ENCODE results near the gene ATP2B2.
A peak's percentile ranks its signal among the peaks of the same experiment; 100 is the strongest.

Gene ATP2B2

DNA sequence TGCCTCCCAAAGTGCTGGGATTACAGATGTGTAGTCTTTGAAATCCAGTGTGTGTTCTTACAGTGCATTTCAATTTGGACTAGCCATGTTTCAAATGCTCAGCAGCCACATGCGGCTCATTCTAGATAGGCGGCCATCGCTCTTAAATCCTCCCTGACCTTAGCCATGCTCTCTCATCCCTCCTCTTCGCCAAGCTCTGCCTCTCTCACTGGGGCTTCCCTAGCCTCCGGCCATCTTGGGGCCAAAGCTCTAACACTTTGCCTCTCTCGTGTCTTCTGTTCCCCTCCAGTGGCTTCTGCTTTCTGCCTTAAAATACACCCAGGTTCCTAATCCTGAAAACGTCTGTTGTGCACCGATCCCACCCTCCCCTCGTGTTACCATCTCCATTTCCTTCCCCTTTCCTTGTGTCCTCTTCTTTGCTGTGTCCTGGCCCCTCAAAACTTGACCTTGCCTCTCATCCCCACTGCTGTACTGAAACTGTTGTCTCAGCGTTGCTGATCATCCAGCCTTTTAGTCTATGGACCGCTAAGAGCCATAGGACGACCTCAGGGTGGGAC lies 211.3 kb downstream of the ATP2B2 start:
- no peak for DNase-seq (ENCODE audit: low spot score)

DNA sequence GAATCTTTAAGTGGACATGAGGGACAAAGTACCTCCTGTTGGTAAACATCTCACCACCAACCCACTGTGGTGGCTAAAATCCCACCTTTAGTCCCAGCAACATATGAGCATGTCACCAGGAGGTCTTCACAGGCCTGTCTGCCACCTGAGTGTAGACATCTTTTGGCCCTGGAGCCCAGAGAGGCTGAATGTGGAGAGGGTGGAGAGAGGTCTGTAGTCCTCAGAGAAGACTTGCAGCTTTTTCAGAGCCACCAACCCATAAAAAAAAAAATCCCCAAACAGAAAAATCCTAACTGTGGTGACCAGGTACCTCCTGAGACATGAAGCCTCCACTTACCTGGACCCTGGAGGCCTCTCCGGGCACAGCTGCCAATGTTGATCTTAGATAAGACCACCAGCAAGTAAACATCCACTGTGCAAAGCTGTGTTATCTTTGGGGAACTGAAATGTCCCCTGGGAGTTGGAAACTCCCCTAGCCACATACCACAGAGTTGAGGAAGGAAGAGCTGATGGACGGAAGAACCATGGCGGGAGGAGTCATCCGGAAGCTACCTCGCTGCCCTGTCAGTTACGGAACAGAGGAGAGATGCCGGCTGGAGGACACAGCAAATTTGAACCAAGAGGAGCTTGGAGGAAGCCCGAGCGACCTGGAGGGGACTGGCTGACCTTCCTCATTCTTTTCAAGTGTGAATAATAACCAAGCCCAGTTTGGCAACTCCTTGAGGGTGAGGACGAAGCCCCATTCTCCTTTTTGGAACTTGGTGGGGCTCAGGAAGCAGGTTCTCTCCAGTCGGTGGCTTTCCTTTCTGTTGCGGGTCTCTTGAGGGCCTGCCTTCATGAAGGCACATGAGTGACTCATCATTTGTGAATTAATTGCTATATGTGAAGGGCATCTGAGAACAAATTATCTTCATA lies 212.6 kb downstream of the ATP2B2 start, which contains the start of gene GHRL:
TSS of gene GHRL (minus strand) at position 443 of the 915 bp plus-strand sequence. CDS start 2,767 bp downstream, outside the sequence.
- peak; percentile 52 for DNase-seq (ENCODE audit: low spot score)

DNA sequence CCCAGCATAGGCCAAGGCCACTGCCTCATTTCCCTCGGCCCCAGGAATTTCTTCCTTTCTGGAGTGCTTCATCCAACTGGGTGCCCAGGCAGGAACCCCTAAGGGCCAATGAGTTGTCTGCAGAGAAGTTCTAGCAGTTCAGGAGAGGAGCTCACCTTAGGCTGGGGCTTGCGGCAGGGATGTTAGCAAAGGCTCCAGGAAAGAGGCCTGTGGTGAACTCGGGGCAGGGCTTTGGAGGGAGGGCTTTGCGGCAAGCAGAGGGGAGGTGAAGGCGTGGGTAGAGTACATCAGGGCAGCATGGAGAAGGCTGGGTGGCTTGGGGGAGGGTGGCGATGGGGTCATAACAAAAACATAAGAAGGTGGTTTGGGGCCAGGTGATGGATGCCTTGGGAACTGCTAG lies 213.7 kb downstream of the ATP2B2 start:
- no peak for DNase-seq (ENCODE audit: low spot score)

DNA sequence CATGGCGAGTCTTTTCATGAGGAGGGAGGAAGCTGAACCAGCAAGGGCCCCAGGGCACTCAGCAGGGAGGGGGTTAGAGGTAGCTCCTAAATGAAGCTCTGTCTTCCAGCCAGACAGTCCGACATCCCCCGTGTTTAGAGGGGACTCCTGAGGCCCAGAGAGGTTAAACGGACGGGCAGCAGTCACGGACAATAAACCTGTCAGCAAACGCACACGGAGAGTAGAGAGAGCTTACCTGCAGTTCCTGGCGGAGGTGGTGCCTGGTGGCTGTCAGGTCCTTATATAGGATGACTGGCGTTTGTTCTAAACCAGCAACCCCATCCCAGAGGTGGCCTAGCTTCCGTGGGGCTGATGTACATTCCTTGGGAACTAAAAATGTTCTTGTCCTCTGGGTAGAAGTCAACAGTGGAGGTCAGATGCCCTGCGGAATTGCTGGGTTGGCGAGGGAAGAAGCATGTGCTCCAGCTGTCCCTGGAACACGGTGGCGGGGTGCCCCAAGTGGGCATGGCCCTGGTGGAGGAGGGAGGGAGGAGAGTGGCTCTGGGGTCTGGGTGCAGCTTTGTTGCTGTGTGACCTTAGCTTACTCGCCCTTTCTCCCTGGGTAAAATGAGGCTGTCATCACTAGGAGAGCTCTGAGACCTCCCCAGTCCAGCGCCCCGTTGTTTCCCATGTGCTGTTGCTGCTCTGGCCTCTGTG lies 214.8 kb downstream of the ATP2B2 start:
- no peak for DNase-seq (ENCODE audit: low spot score)

DNA sequence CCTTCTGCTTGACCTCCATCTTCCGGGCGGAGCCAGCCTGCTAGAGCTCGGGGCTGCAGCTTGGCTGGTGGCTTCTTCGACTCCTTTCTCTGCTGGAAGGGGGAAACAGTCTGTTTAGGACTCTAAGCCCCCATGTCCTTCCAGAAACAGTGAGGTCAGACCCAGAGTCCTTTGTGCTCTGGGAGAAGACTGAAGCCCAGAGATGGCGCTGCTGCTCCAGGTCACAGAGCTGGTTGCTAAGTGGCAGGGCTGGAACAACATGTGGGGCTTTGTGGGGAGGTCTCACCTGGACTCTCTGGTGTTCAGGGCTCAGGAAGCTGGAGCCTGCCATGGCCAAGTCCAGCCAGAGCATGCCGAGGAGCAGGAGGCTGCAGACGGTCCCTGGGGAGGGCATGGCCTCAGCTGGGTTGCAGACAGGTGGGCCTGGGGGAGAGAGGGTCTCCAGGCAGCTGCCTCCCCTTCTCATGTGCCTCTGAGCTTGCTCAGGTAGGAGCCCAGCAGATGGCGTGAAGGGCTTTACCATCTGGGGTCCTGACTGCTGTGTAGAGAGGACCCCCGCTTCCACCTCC lies 215.5 kb downstream of the ATP2B2 start:
- no peak for DNase-seq (ENCODE audit: low spot score)

DNA sequence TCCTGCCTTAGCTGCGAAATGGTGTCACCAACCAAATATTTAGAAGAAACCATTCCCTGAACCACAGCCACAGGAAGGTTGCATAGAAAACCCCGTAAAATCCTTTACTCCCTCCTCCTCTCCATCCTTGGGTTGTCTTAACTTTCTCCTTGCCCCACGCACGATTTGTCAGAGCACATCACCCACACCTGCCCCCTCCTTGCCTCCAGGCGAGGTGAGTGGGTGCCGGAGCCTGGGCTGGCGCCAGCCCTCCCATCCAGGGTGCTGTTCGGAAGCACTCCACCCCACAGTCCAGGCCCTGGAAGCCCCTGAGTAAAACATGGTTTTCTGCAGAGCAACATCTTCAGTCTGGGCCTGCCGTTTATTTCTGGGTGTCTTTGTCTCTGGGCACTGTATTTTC lies 216.3 kb downstream of the ATP2B2 start:
- DNase-seq (ENCODE audit: low spot score), result no peak

DNA sequence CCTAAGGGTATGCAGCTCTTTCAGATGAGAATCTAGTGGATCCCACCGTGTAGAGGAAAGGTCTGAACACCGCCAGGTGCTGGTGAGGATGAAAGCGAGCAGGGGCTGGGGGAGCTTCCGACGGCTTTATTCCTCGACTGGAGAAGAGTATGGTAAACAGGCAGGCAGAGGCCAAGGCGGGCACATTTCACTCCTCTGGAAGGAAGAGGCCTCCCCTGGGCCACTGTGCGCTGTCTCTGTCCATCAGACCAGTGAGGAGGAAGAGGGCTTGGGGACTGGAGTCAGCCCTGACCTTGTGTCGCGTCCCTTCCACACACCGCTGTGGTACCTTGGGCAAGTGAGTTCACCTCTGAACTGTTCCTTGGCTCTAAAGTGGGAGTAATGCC lies 216.8 kb downstream of the ATP2B2 start:
- no peak for DNase-seq (ENCODE audit: low spot score)

DNA sequence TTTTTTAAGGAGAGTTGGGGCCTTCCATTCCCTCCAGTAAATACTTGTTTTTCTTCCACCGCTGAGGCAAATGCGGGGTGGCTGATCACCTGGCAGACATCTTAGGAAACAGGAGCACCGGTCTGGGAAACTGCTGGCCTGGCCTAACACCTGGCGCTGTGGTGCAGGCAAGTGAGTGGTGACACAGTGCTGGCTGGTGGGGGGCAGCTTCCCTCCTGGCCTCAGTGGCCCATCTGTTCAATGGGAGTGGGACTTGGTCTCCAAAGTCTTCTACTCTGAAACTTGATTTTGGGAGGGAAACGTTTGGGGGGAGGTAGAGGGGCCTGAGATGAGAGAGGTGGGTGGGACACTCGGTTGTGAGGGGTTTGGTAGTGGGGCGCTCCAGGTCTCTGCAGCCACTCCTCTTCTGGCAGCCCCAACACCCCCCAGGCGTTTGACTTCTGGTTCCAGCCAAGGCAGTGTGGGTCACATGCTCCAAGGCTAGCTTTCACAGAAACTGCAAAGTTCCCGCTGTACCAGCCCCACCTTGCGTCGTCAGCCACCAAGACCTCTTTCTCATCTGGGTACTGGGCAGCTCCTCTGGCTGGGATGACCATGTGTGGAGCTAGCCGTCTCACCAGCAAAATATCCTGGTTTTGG lies 217.3 kb downstream of the ATP2B2 start:
- DNase-seq (ENCODE audit: low spot score), result no peak

DNA sequence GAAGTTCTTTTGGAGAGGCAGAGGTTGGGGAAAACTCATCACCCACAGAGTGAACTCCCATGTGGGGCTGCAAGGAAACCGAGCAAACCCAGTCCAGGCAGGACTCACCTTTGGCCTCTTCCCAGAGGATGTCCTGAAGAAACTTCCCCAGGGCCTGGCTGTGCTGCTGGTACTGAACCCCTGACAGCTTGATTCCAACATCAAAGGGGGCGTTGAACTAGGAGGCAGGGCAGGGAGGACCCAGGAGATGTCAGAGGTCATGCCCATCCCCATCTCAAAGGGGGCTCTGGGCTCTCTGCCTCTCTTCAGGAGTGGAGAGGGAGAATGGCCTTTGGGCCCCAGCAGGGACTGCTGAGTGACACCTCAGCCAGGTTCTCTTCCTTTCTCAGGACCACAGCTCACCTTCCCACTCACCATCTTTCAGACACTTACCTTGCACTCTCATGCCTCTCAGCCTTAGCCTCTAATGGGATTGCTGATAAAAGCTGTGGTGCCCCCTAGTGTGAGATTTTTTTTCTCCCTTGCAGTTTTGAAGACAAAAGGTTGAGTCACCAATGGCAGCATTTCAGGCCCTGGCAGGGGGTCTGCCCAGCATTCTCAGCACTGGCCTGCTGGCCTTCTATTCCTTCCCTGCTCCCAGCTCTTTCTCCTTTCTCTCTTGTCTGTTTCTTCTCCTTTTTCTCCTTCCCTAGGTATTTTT lies 218.6 kb downstream of the ATP2B2 start:
- DNase-seq (ENCODE audit: low spot score), result no peak

DNA sequence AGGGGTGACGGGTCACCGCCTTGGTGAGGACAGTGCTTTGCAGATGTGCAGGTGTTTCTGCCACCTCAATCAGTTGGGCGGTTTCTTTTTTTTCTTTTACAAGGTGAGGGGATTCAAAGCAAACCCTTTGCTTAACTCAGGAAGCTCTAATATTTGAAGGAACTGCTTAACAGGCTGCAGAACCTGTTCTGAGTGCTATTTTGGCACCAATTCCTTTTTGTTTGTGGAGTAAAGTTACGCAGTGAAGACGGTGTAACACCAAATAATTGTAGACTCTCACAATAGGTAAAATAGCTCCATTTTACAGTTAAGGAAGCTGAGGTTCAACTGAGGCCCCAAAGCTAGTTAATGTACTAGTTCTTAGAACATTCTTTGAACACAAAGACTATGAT lies 219.3 kb downstream of the ATP2B2 start:
- DNase-seq (ENCODE audit: low spot score), result no peak

DNA sequence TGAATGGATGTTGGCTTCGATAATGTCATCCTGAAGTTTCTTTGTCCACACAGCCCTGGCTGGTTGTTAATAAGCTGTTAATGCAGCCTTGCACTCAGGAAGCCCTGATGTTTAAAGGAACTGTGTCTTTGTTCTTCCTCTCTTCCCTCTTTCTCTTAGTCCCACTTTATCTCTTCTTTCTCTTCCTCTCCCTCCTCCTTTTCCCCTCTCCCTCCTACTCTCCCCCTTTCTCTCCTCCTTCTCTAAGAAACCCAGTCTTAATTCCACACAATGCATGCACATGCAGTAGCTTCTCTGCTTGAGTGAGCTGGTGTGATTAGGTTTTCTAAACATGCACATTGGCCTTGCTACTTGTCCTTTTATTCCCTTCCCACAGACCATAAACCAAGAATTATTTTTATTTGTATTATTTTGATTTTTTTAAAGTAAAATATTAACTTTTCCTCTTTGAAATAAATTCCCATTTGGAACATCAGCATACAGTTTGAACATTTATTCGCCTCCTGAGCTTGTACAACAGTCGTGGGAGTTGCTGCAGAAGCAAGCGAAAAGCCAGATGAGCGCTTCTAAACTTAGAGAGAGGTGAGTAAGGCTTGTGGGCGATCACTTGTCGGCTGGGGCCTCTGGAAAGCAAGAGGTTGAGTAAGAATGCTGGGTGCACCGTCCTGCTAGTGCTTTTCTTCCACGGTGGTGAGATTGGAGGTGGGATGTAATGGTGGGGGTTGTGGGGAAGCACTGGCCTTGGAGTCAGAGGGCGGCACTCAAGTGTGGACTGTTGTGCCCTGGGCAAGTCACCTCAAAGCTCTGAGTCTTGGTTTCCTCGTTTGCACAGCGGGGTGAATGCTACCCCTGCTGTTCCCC lies 219.9 kb downstream of the ATP2B2 start:
- DNase-seq (ENCODE audit: low spot score), result no peak

DNA sequence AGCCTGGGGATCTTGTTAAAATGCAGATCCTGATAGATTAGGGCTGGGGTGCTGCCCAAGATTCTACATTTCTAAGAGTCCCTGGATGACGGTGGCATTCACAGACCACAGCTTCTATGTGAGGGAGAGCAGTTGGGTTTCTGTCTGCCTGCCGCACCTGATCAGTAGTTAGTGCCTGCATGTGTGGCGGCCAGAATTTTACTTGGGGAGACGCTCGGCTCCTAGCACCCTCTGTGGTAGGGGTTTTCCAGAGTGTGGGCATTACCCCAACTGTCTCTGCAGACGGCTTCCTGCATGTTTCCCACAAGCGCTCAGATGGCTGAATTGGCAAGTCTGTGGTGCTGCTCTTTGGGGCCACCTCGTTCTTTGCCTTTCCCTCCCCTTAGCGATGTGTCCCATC lies 220.9 kb downstream of the ATP2B2 start:
- DNase-seq (ENCODE audit: low spot score), result no peak

DNA sequence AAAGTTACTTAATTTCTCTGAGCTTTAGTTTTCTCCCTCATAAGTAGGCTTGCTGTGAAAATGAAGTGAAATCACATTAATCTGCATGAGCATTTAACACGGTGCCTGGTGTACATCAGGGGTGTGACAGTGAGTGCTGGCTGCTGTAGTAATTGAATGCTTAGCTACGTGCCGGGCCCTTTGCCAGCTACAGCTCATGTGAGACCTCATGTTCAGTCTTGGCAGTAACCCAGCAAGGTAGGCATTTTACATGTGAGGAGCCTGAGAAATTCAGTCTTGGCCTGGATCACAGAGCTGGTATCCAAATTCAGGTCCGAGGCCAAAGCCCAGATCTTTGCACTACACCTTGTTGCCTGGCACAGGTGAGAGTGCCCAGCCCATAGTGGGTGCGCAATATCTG lies 221.7 kb downstream of the ATP2B2 start:
- no peak for DNase-seq (ENCODE audit: low spot score)

DNA sequence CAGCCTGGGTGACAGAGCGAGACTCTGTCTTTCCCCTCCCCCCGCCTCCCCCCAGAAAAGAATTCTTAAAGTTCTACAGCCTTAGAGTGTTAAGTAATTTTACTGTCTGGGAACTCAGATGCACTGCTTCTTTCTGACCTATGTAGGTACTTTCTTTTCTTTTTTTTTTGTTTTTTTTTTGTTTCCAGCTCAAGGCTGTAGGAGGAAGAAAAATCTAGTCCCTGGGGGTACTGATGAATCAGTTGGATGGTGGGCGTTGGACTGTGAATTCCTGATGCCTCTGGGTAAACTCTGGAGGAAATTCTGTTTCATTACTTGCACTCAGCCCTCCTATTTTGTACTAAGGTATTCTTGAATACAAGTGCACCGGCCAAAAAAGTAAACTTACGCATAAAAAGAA lies 223.4 kb downstream of the ATP2B2 start:
- DNase-seq (ENCODE audit: low spot score), result no peak

DNA sequence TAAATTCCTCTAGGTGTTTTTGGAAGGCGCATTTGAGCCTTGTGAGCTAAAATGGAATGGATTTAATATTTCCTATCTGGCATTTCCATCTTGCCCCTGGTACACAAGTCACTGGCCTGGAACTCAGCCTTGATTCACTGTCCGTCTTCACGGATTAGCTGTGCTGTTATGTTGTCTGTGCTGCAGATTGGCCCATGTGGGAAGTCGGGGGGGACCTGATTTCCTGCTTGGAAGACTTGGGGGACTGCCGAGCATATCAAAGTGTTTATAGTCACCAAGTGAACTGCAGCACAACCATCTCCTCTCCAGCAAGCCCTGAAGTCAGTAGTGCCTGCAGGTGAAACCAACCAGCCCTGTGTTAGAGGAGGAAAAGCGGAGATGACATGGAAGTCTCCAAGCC lies 224.8 kb downstream of the ATP2B2 start:
- no peak for DNase-seq (ENCODE audit: low spot score)

DNA sequence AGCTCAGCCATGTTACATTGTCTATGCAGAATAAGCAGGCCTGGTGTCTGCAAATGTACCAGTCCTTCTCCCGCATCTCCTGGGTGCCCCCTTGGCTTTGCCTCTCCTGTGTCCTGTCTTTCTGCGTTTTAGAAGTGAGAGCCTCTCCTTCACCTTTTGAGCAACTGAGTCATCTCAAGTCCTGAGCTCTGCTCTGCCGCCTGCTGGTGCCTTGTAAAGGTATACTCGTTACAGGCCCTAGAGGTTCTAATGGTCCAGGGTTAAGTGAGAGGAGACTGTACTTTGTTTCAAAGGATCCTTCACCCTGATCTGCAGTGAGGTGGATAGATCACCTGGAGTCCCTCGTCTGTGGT lies 225.2 kb downstream of the ATP2B2 start:
- DNase-seq (ENCODE audit: low spot score), result no peak

DNA sequence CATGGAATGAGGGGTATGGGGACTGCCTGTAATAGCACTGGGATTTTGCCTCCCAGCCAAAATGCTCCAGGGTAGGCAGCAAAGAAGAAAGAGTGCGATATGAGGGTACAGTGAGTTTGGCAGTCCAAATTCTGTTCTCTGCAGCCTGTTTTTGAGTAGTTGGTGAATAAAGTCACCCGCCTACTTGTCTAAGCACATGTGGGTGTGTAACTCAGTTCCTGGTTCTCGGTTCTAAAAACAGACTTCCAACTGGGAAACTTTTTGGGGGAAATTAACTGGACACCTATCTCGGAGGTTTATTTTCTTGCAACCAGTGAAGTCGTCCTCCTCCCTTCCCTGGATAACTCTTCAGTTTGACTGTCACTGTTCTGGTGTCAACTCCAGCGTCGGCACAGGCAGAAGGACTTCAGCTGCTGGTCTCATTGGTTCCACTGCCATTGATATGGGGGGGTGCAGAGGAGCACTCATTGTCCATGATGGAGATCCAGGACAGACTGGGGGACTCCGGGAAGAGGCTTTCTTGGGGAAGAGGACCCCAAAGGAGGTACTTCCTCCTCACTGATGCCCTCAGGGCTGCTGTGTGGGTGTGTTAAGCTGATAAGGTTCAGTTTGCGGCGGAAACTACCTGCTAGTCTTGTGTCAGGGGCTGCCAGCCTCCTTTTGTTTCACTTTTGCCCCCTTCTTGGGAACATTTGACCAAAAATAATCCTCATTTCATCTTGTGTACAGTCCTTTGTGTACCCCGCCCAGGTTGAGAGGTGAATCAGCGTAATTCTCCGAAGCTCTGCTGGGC lies 225.8 kb downstream of the ATP2B2 start:
- no peak for DNase-seq (ENCODE audit: low spot score)

DNA sequence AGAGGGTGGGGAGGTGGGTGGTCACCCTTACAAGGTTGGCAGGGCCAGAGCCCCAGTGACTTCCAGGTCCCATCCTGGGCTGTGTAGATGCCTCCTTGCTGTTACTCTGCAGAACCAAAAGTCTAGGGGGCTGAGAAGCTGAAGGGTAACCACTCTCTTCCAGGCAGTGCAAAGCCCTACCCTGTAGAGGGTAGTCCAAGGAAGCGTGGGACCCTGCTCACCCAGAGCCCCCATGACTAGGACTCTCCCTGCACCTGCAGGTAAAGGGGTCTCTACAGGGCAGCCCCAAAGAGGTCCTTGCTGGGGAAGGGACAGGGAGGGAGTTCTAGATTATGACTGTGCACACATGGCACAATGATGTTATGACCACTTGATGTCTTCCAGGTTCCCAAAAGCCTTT lies 226.9 kb downstream of the ATP2B2 start:
- no peak for DNase-seq (ENCODE audit: low spot score)

DNA sequence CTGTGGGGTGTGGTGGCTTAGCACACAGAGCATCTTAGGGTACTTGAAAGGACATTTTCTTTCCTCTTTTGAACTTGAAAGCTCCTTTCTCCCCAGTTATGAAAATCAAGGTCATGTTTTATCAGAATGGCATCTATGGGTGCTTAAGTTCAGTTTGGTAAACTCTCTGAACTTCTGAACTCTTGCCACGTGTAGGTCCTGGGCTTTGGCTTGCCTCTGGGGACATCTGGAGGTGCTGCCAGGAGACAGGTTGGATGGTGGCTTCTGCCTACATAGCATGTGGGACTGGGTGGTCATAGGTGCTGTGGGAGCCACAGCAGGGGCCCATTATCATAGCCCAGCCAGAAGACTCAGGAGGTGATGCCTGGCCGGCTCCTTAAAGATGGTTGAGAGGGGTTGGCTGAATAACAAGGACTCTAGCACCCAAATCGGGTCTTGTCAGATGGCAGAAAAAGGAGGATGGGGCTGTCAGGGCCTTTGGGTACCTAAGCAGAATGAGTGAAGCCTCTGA lies 228.2 kb downstream of the ATP2B2 start:
- no peak for DNase-seq (ENCODE audit: low spot score)

DNA sequence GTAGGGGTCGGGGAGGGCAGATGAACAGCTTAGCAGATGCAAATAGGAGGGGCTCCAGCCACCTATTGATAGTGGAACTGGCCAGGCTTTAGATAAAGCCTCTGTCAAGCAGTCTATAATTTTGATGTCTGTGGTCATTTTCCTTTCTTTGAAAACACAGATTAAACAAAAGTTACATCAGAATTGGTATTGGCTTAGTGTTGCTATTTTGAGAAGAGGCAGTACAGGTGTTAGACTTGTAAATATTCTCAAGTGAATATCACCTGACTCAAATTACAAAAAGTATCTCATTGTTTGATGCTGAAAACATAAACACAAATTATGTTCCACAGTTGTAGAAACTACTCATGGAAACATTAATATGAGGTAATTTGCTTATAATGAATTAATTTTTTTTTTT lies 230.8 kb downstream of the ATP2B2 start:
- no peak for DNase-seq (ENCODE audit: low spot score)
